GM12874 (cell line): ENCODE measurements around the gene GCN1.

Source experiments
- CTCF ChIP-seq: IDR thresholded peaks from 2 replicates; pipeline ENCODE4 v1.5.1; 2011; ENCODE audit warnings: low read depth, mild to moderate bottlenecking, control low read depth, low read length, moderate library complexity; ENCODE audit not compliant: insufficient read depth

Gene GCN1

GRCh38 chr12:120221576-120221900 is 27.0 kb upstream of the GCN1 start:
- TF ChIP-seq CTCF, result no peak

DNA sequence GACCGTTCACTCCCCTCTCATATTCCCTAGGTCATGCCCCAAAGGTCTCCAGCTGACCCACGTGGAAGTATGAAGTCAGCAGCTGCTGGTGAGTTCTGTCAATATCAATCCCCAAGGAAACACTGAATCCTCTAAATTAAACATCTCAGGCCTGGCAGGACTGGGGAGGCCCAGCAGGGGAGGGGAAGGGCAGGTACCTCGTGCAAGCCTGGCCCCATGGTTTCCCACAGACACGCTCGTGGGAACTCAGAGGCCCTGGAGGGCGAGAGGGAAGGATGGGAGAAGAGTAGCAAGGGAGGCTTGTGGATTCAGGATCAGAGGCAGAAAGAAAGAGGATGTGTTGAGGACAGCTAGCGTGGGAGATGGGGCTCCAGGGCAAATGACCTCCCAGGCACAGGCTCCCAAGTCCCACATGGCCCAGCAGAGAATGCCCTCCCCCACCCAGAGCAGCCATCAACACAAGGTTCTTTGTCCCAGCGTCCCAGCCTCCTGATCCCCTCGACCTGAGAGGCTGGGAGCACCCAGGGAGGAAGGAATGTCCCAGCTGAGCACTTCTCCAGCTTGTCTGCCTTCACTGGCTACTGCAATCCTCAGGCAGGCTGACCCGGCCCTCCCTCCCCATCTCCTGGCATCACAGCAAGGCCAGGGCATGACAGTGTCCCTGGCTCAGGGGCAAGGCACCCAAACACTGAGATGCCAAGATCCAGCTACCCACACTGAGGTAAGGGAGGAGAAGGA is 26.5 kb upstream of the GCN1 start:
- no peak for TF ChIP-seq CTCF

GRCh38 chr12:120218680-120219606 is 24.4 kb upstream of the GCN1 start:
- no peak for TF ChIP-seq CTCF

DNA sequence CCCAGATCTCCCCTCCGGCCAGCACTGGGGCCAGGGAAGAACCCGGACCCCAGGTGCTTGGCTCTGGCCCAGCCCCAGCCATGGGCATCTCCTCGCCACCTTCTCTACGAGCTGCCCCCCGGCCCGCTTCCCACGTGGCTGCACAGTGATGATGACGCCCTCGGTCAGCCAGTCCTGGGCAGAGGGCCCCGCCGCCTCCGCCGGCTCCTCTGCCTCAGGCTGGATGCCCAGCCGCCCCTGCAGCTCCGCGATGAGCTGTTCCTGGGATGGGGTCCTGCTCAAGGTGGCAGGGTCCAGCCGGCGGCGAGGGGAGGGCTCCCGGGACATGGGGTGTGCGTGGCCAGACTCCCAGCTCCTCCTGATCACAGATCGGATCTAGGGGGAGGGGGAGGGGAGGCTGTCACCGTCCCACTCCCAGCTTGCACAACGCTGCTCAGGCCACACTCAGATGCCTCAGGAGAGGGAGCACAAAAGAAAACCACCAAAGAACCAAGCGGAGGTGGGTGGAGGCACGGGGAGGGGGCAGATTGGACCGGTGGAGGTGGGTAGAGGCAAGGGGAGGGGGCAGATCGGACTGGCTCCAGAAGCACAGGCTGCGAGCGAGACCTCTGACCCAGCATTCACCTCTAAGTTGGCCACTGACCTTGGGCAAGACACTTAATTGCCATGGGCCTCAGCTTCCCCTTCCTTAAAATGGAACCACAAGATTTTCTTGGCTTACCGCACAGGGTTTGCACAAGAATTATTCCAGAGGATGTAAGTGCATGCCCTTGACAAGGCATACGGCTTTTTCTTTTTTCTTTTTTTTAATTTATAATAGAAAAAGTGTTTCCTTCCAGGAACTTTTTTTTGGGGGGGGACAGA is 22.5 kb upstream of the GCN1 start:
- TF ChIP-seq CTCF, result no peak

DNA sequence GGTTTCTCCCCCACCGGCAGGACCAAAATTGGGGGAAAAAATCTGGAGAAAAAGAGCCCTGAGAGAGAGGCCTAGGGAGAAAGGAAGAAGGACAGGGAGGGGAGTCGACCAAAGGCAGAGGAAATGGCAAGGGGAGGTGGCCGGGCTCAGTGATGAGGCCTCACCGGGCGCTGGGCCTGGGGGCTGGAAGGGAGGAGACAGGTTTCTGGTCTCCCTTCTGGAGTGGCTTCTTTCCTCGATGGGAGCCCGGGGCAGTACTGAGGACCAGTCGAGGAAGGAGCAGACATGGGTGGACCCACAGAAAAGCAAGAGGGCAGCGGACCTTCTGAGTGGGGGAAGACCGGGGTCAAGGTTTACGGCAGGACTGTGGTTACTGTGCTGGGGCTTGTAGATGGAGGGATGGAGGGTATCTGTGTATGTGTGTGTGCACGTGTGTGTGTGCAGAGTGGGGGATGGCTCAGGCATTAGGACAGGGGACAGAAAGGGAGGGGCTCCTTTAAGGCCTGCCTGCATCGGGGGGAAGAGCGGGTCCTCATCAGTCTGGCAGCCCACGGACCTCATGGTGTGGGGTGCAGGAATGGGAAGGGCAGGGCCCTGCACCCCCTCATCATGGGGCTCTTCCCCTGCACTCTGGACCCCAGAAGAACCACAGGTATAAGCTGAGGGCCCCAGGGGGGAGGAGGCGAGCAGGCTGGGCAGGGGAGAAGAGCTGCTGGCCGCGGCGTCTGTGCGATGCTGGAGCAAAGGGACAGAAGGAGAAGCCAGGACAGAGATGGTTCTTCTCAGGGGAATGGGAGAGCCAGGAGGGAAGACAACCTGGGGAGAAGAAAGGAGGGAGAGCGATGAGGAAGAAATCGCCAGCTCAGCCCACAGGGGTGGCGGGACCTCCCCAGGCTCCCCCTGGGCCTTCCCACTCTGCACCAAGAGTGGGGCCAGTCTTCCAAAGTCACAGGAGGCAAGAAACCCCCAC is 21.5 kb upstream of the GCN1 start:
- no peak for TF ChIP-seq CTCF

DNA sequence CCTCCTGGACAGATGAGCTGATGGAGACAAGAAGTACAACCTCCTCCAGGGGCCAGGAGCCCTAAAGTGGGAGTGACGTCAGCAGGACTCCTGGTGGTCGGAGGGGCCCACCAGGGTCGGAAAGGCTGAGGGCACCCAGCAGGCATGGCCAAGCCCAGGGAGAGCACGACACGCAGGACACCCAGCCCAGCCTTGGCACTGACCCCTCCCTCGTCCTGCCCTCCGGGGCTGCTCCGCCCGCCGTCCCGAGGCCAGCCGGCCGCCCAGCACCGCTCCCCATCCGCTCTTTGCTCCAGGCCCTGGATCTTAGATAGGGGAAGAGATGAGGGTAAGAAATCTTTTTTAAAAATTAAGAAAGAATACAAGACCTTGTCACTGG is 20.8 kb upstream of the GCN1 start:
- TF ChIP-seq CTCF, result no peak
